B cell (primary cell): ENCODE measurements around the gene RBM4B. TPM values are rescaled to one million over a fixed set of nuclear protein-coding genes. Genes with fewer than 3 reads are reported as not detected.

Experiments used
- ATAC-seq: fragments of 200-7000 bp; cut with Tn5 transposase; one replicate; pipeline ENCODE4 v1.10.0; 2021; ENCODE audit warnings: low read depth, mild to moderate bottlenecking, moderate number of reproducible peaks, moderate library complexity
- CTCF ChIA-PET: fragments of 350-600 bp; sonication (Branson Sonifier 250); formaldehyde crosslinking; loops from one replicate; lab custom pipeline; 2021; ENCODE audit warnings: antibody characterized with exemption, inconsistent platforms; lab: Charles Lee
- POLR2A ChIA-PET: fragments of 350-600 bp; sonication (Branson Sonifier 250); formaldehyde crosslinking; loops from one replicate; lab custom pipeline; 2021; ENCODE audit warnings: antibody characterized with exemption; lab: Charles Lee
- DNase-seq: peaks from one replicate; pipeline ENCODE4 v3.0.0; 2013
- H2AFZ ChIP-seq: 2 replicates; pipeline ENCODE4 v1.6.1; 2012; ENCODE audit warnings: mild to moderate bottlenecking, low read depth, low read length; ENCODE audit not compliant: insufficient read depth, poor library complexity, severe bottlenecking
- H3K27ac ChIP-seq, 2 donors: 1 replicate in 1 of 2; 2 replicates in 1 of 2; pipeline ENCODE4 v1.5.1; 2012 to 2013; ENCODE audit warnings: low read length in 2 of 2, mild to moderate bottlenecking in 2 of 2, moderate library complexity in 1 of 2
- H3K27me3 ChIP-seq, 4 experiments: fragments of 200-600 bp in 1 of 4; sonication (generic) in 1 of 4; replicated peaks in 1 of 4; 1 replicate in 2 of 4; 2 replicates in 2 of 4; pipeline versions ENCODE4 v1.6.1 to v1.7.0; 2013 to 2016; ENCODE audit warnings: low read length in 3 of 4, mild to moderate bottlenecking in 2 of 4, mixed read lengths in 1 of 4, moderate library complexity in 1 of 4; ENCODE audit not compliant: insufficient read depth in 4 of 4, control insufficient read depth in 3 of 4; ENCODE audit errors: control extremely low read depth in 1 of 4
- H3K36me3 ChIP-seq, 2 experiments: replicated peaks in 1 of 2; 1 replicate in 1 of 2; 2 replicates in 1 of 2; pipeline versions ENCODE4 v1.6.1 to v1.7.1; 2013; ENCODE audit warnings: low read length in 1 of 2; ENCODE audit not compliant: insufficient read depth in 2 of 2, control insufficient read depth in 1 of 2; ENCODE audit errors: control extremely low read depth in 1 of 2, extremely low read depth in 1 of 2
- H3K4me1 ChIP-seq, 2 donors: fragments of 200-600 bp in 1 of 2; sonication (generic) in 1 of 2; 1 replicate in 1 of 2; 2 replicates in 1 of 2; pipeline versions ENCODE4 v1.5.1 to v1.6.1; 2013 to 2017; ENCODE audit warnings: low read length in 2 of 2; ENCODE audit not compliant: control insufficient read depth in 2 of 2, insufficient read depth in 2 of 2
- H3K4me2 ChIP-seq: replicated peaks from 2 replicates; pipeline ENCODE3; 2012; ENCODE audit warnings: mild to moderate bottlenecking, low read depth, low read length; ENCODE audit not compliant: poor library complexity, severe bottlenecking
- H3K4me3 ChIP-seq, 5 experiments: fragments of 200-600 bp in 1 of 5; sonication (generic) in 1 of 5; 1 replicate in 3 of 5; 2 replicates in 2 of 5; pipeline versions ENCODE4 v1.5.1 to v1.7.0; 2011 to 2016; ENCODE audit warnings: low read length in 4 of 5, mild to moderate bottlenecking in 4 of 5, low read depth in 2 of 5, control low read depth in 1 of 5, moderate library complexity in 1 of 5; ENCODE audit not compliant: insufficient read depth in 1 of 5; ENCODE audit errors: control extremely low read depth in 1 of 5, extremely low read depth in 1 of 5
- H3K79me2 ChIP-seq: fragments of 200-600 bp; sonication (generic); one replicate; pipeline ENCODE4 v1.6.0; 2016; ENCODE audit warnings: low read length; ENCODE audit not compliant: control insufficient read depth, insufficient read depth
- H3K9ac ChIP-seq: fragments of 200-600 bp; sonication (generic); 2 replicates; pipeline ENCODE4 v1.6.1; 2017; ENCODE audit warnings: mild to moderate bottlenecking, low read length, moderate library complexity
- H3K9me3 ChIP-seq, 3 donors: one replicate each; pipeline versions ENCODE4 v1.6.1 to v1.7.1; 2013; ENCODE audit warnings: low read length in 2 of 3; ENCODE audit not compliant: control insufficient read depth in 2 of 3, insufficient read depth in 1 of 3; ENCODE audit errors: control extremely low read depth in 1 of 3
- H4K20me1 ChIP-seq: 2 replicates; pipeline ENCODE4 v1.6.0; 2012; ENCODE audit warnings: mild to moderate bottlenecking, low read length; ENCODE audit not compliant: insufficient read depth, control insufficient read depth, poor library complexity, severe bottlenecking
- H3K27ac Mint-ChIP-seq: one replicate; pipeline ENCODE4 v1.8.0; 2021; ENCODE audit warnings: mixed read lengths
- H3K27me3 Mint-ChIP-seq: one replicate; pipeline ENCODE4 v1.8.0; 2021; ENCODE audit warnings: mixed read lengths
- H3K4me1 Mint-ChIP-seq: one replicate; pipeline ENCODE4 v1.8.0; 2021; ENCODE audit warnings: mixed read lengths
- H3K4me3 Mint-ChIP-seq: one replicate; pipeline ENCODE4 v1.8.0; 2021; ENCODE audit warnings: mixed read lengths
- H3K9me3 Mint-ChIP-seq: one replicate; pipeline ENCODE4 v1.8.0; 2022; ENCODE audit warnings: mixed read lengths; ENCODE audit not compliant: insufficient read depth
- CTCF ChIP-seq: fragments of 200-600 bp; IDR thresholded peaks from one replicate; pipeline ENCODE4 v1.8.0; 2022; ENCODE audit warnings: antibody characterized with exemption, mild to moderate bottlenecking
- EZH2 ChIP-seq: IDR thresholded peaks from 2 replicates; pipeline ENCODE4 v1.6.1; 2012; ENCODE audit warnings: borderline replicate concordance, low read depth, mild to moderate bottlenecking, moderate library complexity, low read length; ENCODE audit not compliant: insufficient read depth, poor library complexity, severe bottlenecking
- WGBS: methylation state at CpG from one replicate; pipeline ENCODE4 v1.1.5; 2013; ENCODE audit warnings: missing lambda C conversion rate; ENCODE audit not compliant: insufficient coverage; 5-methylcytosine and 5-hydroxymethylcytosine counted together
- intact Hi-C: fragments of 100-400 bp; cut with micrococcal nuclease; formaldehyde crosslinking; loops from one replicate; pipeline ENCODE4 v1.10.0; 2022
- polyA plus RNA-seq: library from polyadenylated mRNA; depleted of rRNA; stranded (reverse); fragments of >200 nt; gene quantifications from 2 replicates; pipeline ENCODE4 v1.2.3, GENCODE V29; 2012
- total RNA-seq, 2 donors: library from RNA; stranded (reverse); fragments of 120-200 nt in 1 of 2; gene quantifications; 1 replicate in 1 of 2; 2 replicates in 1 of 2; pipeline versions ENCODE4 v1.2.3 to v1.2.4, GENCODE V29; 2013 to 2022

Gene RBM4B
- total and polyA plus RNA-seq, 2 donors (not counting 1 experiment from before 2014, with no cell fraction given): 33.2 to 61.3 TPM

- Histone ChIP-seq H3K4me1 (no peaks in the 10 kb centered on the region), H3K36me3 (peaks cover 0 to 60% of the 10 kb centered on the region in 2 experiments), H3K27me3 (no peaks in the 10 kb centered on the region), H3K4me2 (no peak overlapping the region), H4K20me1 (peaks cover 52% of the 10 kb centered on the region), H3K79me2 (peaks cover 89% of the 10 kb centered on the region), H3K9ac (no peak overlapping the region), H3K9me3 (no peaks in the 10 kb centered on the region), H3K27ac (no peak overlapping the region), H2AFZ (no peak overlapping the region), H3K4me3 (no peak overlapping the region)
- peaks cover 18% of the 10 kb centered on the region for H3K4me1 Mint-ChIP-seq
- no peaks in the 10 kb centered on the region for H3K27me3 Mint-ChIP-seq
- H3K4me3 Mint-ChIP-seq: no peak overlapping the region
- intact Hi-C loops: loop anchor here (10.0 kb wide), 1 partner anchor 882 kb away; no protein-coding TSS in a partner anchor
- peak overlapping the region; percentile 47 for H3K27ac Mint-ChIP-seq
- H3K9me3 Mint-ChIP-seq: no peaks in the 10 kb centered on the region
- ATAC-seq (no peak), DNase-seq (no peak)
- TF ChIP-seq EZH2: no peak
- TF ChIP-seq CTCF: no peak
- ChIA-PET CTCF (interaction anchor here (0.6 to 2.6 kb wide), 3 partner anchors 25 to 73 kb away, joined by 3 to 11 read pairs (median 3); partner anchors contain the start of gene RBM4B), POLR2A (no interaction called here)
- WGBS: 96% methylated on average over 6 of the region's 7 CpGs
Measured at GRCh38 chr11:66652651-66653050, 25.0 kb downstream of the RBM4B start.

- DNase-seq: no peak
- Mint-ChIP-seq H3K27ac (no peak overlapping the region), H3K4me3 (no peak overlapping the region), H3K4me1 (peaks cover 33% of the 10 kb centered on the region), H3K27me3 (no peaks in the 10 kb centered on the region), H3K9me3 (no peaks in the 10 kb centered on the region)
- ChIA-PET POLR2A (interaction anchor here (0.7 kb wide), 1 partner anchor 740 kb away, joined by 3 read pairs; no protein-coding TSS in a partner anchor), CTCF (no interaction called here)
- peaks cover 0 to 67% of the 10 kb centered on the region in 2 experiments for H3K36me3 ChIP-seq
- H3K4me3 ChIP-seq: no peak overlapping the region
- peaks cover 68% of the 10 kb centered on the region for H4K20me1 ChIP-seq
- no CpG with 5 or more reads among the region's 2 CpGs for WGBS
- no peak overlapping the region for H3K27ac ChIP-seq
- H3K4me2 ChIP-seq: no peak overlapping the region
- no peak overlapping the region for H3K9ac ChIP-seq
- no peak overlapping the region for H2AFZ ChIP-seq
- peaks cover 90% of the 10 kb centered on the region for H3K79me2 ChIP-seq
- no peaks in the 10 kb centered on the region for H3K9me3 ChIP-seq
- intact Hi-C loops: loop anchor here (10.0 kb wide), 1 partner anchor 884 kb away; no protein-coding TSS in a partner anchor
- no peaks in the 10 kb centered on the region for H3K27me3 ChIP-seq
- no peak for ATAC-seq
- TF ChIP-seq CTCF (no peak), EZH2 (no peak)
- H3K4me1 ChIP-seq: no peaks in the 10 kb centered on the region
Measured at GRCh38 chr11:66651016-66651415, 26.7 kb downstream of the RBM4B start.
